ENCODE results near the gene CKS1B.

Gene CKS1B

GRCh38 chr1:154961207-154962155 is 13.0 kb upstream of the CKS1B start, which contains the start of gene PYGO2:
PYGO2 (minus strand) TSS chr1:154961782; CDS start chr1:154961576, 206 bp downstream.
- ATAC-seq = peak; percentile 88
- TF ChIP-seq OSR1 (CRISPR knock-in tag; IDR thresholded peaks at IDR 0.05) (0 out of 2 replicates have a peak, but pooled peaks have one; percentile 20), GLIS3 (CRISPR knock-in tag; IDR thresholded peaks at IDR 0.05) (peak; percentile 14), CSRNP3 (CRISPR knock-in tag; IDR thresholded peaks at IDR 0.05) (no peak), ZC3H10 (CRISPR knock-in tag; IDR thresholded peaks at IDR 0.05) (peak; percentile 76), ZNF70 (CRISPR knock-in tag; IDR thresholded peaks at IDR 0.05) (0 out of 2 replicates have a peak, but pooled peaks have one; percentile 25), ZNF565 (CRISPR knock-in tag; conservative IDR thresholded peaks at IDR 0.05; ENCODE audit: low read depth) (no peak)
- TF ChIP-seq, protein P1, sequence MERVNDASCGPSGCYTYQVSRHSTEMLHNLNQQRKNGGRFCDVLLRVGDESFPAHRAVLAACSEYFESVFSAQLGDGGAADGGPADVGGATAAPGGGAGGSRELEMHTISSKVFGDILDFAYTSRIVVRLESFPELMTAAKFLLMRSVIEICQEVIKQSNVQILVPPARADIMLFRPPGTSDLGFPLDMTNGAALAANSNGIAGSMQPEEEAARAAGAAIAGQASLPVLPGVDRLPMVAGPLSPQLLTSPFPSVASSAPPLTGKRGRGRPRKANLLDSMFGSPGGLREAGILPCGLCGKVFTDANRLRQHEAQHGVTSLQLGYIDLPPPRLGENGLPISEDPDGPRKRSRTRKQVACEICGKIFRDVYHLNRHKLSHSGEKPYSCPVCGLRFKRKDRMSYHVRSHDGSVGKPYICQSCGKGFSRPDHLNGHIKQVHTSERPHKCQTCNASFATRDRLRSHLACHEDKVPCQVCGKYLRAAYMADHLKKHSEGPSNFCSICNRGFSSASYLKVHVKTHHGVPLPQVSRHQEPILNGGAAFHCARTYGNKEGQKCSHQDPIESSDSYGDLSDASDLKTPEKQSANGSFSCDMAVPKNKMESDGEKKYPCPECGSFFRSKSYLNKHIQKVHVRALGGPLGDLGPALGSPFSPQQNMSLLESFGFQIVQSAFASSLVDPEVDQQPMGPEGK (CRISPR knock-in tag; IDR thresholded peaks at IDR 0.05; ENCODE audit: borderline replicate concordance) = peak; percentile 87; the same call in 1 of the 2 replicates
- TF ChIP-seq, protein P2, sequence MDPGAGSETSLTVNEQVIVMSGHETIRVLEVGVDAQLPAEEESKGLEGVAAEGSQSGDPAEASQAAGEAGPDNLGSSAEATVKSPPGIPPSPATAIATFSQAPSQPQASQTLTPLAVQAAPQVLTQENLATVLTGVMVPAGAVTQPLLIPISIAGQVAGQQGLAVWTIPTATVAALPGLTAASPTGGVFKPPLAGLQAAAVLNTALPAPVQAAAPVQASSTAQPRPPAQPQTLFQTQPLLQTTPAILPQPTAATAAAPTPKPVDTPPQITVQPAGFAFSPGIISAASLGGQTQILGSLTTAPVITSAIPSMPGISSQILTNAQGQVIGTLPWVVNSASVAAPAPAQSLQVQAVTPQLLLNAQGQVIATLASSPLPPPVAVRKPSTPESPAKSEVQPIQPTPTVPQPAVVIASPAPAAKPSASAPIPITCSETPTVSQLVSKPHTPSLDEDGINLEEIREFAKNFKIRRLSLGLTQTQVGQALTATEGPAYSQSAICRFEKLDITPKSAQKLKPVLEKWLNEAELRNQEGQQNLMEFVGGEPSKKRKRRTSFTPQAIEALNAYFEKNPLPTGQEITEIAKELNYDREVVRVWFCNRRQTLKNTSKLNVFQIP (CRISPR knock-in tag; IDR thresholded peaks at IDR 0.05; ENCODE audit: borderline replicate concordance, low read depth) = 0 out of 2 replicates have a peak, but pooled peaks have one; percentile 7

DNA sequence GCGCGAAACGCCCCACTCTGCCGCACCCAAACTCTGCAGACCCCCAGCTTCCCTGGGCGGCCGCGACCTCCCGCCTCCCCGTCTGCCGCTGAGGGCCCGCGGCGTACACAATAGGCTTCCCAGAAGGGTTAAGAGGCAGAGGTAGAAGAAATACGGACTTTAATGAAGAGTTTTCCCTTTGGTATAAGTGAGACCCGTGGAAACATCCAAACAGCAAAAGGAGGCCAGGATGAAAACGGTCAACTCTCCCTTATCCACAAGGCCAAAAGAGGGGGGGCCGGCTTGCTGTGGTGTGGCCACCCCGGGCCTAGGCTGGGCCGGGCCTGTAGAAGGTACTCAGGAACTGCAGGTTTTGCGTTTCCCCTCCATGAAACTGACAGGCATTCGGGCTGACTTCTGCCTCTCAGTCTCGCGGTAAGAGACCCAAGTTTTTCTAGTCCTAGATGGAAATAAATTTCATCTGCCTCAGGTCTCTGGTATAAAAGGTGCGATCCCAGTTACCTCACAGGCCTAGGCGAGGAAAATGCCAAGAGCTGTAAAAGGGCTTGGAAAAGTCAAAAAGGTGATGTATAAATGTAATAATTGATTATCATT is 12.2 kb upstream of the CKS1B start:
- ATAC-seq = peak; percentile 4
- TF ChIP-seq ZNF565 (CRISPR knock-in tag; conservative IDR thresholded peaks at IDR 0.05; ENCODE audit: low read depth) (no peak), ARNTL (CRISPR knock-in tag; IDR thresholded peaks at IDR 0.05; ENCODE audit: borderline replicate concordance, low read depth) (no peak), TCF4 (CRISPR knock-in tag; IDR thresholded peaks at IDR 0.05; ENCODE audit: borderline replicate concordance) (no peak), TSHZ2 (CRISPR knock-in tag; IDR thresholded peaks at IDR 0.05) (no peak), ESRRG (CRISPR knock-in tag; IDR thresholded peaks at IDR 0.05) (no peak), ZNF8 (CRISPR knock-in tag; IDR thresholded peaks at IDR 0.05) (no peak), CSRNP3 (CRISPR knock-in tag; IDR thresholded peaks at IDR 0.05) (no peak), BACH2 (CRISPR knock-in tag; IDR thresholded peaks at IDR 0.05; ENCODE audit: borderline replicate concordance) (no peak), PPARA (CRISPR knock-in tag; IDR thresholded peaks at IDR 0.05; ENCODE audit: borderline replicate concordance) (no peak), TOX (CRISPR knock-in tag; IDR thresholded peaks at IDR 0.05; ENCODE audit: borderline replicate concordance) (no peak)
- TF ChIP-seq, protein P3, sequence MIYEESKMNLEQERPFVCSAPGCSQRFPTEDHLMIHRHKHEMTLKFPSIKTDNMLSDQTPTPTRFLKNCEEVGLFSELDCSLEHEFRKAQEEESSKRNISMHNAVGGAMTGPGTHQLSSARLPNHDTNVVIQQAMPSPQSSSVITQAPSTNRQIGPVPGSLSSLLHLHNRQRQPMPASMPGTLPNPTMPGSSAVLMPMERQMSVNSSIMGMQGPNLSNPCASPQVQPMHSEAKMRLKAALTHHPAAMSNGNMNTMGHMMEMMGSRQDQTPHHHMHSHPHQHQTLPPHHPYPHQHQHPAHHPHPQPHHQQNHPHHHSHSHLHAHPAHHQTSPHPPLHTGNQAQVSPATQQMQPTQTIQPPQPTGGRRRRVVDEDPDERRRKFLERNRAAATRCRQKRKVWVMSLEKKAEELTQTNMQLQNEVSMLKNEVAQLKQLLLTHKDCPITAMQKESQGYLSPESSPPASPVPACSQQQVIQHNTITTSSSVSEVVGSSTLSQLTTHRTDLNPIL (CRISPR knock-in tag; IDR thresholded peaks at IDR 0.05; ENCODE audit: low read depth) = no peak
